GM12878 (cell line): Measurements from ENCODE around the gene SERINC1. TPM values are rescaled to one million over a fixed set of nuclear protein-coding genes. Genes with fewer than 3 reads are reported as not detected.

Experiments used
- ATAC-seq: fragments of 200-7000 bp; cut with Tn5 transposase; 3 replicates; pipeline ENCODE4 v1.9.1; 2020; ENCODE audit warnings: mild to moderate bottlenecking, moderate library complexity
- BruUV-seq: library from RNA; stranded (reverse); fragments of 400-500 nt; replicated peaks from 2 replicates; lab custom pipeline; 2021; lab: Mats Ljungman, UMichigan
- CTCF ChIA-PET: fragments of 300-600 bp; sonication (Branson Sonifier 250); formaldehyde crosslinking; extraction: SDS; loops from one replicate; lab custom pipeline; 2021; ENCODE audit warnings: inconsistent platforms; lab: Yijun Ruan, JAX
- POLR2A ChIA-PET: fragments of 350-600 bp; formaldehyde crosslinking; extraction: SDS; loops from one replicate; lab custom pipeline; 2021; ENCODE audit warnings: inconsistent platforms; lab: Charles Lee
- RAD21 ChIA-PET: fragments of 300-600 bp; sonication (Branson Sonifier 250); formaldehyde crosslinking; loops from one replicate; lab custom pipeline; 2023; ENCODE audit warnings: antibody characterized with exemption; ENCODE audit not compliant: unreplicated experiment; lab: Charles Lee
- SMC1A ChIA-PET: fragments of 300-600 bp; sonication (Branson Sonifier 250); formaldehyde crosslinking; loops from one replicate; lab custom pipeline; 2023; ENCODE audit not compliant: unreplicated experiment, uncharacterized antibody; lab: Charles Lee
- DNase-seq: peaks from one replicate; pipeline ENCODE4 v3.0.0-alpha.2; 2011; ENCODE audit warnings: low read depth, low spot score
- FAIRE-seq: peaks from 3 replicates; lab custom pipeline; 2011; peaks lifted over from hg19 to GRCh38; lab: Jason Lieb, UNC
- H2AFZ ChIP-seq: 2 replicates; pipeline ENCODE4 v1.6.0; 2011; ENCODE audit warnings: low read depth, low read length, control low read depth; ENCODE audit not compliant: control insufficient read depth
- H3K27ac ChIP-seq: 2 replicates; pipeline ENCODE4 v1.5.1; 2011; ENCODE audit warnings: control low read depth; ENCODE audit not compliant: control insufficient read depth, insufficient read depth
- H3K27me3 ChIP-seq, 2 experiments: replicated peaks in 1 of 2; 2 replicates each; pipeline versions ENCODE4 v1.6.0 to v1.6.1; 2011; ENCODE audit warnings: low read length in 1 of 2; ENCODE audit not compliant: control insufficient read depth in 2 of 2, insufficient read depth in 2 of 2
- H3K36me3 ChIP-seq, 2 experiments: 2 replicates each; pipeline ENCODE4 v1.5.1; 2011; ENCODE audit warnings: low read length in 1 of 2; ENCODE audit not compliant: control insufficient read depth in 2 of 2, insufficient read depth in 2 of 2
- H3K4me1 ChIP-seq: 2 replicates; pipeline ENCODE4 v1.6.1; 2011; ENCODE audit warnings: mild to moderate bottlenecking, low read length, moderate library complexity, mixed read lengths; ENCODE audit not compliant: control insufficient read depth, insufficient read depth
- H3K4me2 ChIP-seq: 2 replicates; pipeline ENCODE4 v1.6.0; 2011; ENCODE audit warnings: control low read depth; ENCODE audit not compliant: control insufficient read depth, insufficient read depth
- H3K4me3 ChIP-seq: fragments of 200-600 bp; sonication (generic); 2 replicates; pipeline ENCODE4 v1.5.1; 2016
- H3K79me2 ChIP-seq: 2 replicates; pipeline ENCODE4 v1.6.0; 2011; ENCODE audit warnings: low read length; ENCODE audit not compliant: control insufficient read depth, insufficient read depth
- H3K9ac ChIP-seq: 2 replicates; pipeline ENCODE4 v1.8.0; 2011; ENCODE audit warnings: low read length, control low read depth, mixed read lengths; ENCODE audit not compliant: control insufficient read depth, insufficient read depth
- H3K9me3 ChIP-seq: replicated peaks from 3 replicates; pipeline ENCODE4 v1.5.1; 2011; ENCODE audit warnings: mild to moderate bottlenecking, low read length; ENCODE audit not compliant: control insufficient read depth, insufficient read depth
- H4K20me1 ChIP-seq: 2 replicates; pipeline ENCODE4 v1.6.0; 2011; ENCODE audit not compliant: control insufficient read depth, insufficient read depth
- MAX ChIP-seq: IDR thresholded peaks from 2 replicates; pipeline ENCODE4 v1.6.1; 2012; ENCODE audit warnings: low read depth, low read length, improper control_type of control experiment
- SMARCA5 ChIP-seq: fragments of 450-650 bp; IDR thresholded peaks from 2 replicates; pipeline ENCODE4 v1.6.1; 2017; ENCODE audit warnings: mild to moderate bottlenecking
- ZNF592 ChIP-seq: fragments of 450-650 bp; IDR thresholded peaks from 2 replicates; pipeline ENCODE4 v1.6.1; 2017; ENCODE audit warnings: mild to moderate bottlenecking, moderate library complexity
- WGBS: methylation state at CpG from one replicate; pipeline ENCODE4 v1.1.6; 2016; ENCODE audit warnings: low lambda C conversion rate; ENCODE audit not compliant: insufficient replicate concordance, insufficient coverage; ENCODE audit errors: missing lambda C conversion rate; 5-methylcytosine and 5-hydroxymethylcytosine counted together
- in situ Hi-C: fragments of 300-500 bp; cut with MboI; formaldehyde crosslinking; loops from 9 replicates; pipeline ENCODE4 v1.14.3; 2018; ENCODE audit warnings: mixed read lengths
- intact Hi-C: fragments of 100-400 bp; cut with micrococcal nuclease; formaldehyde crosslinking; loops from one replicate; pipeline ENCODE4 v1.14.2; 2022; ENCODE audit not compliant: unreplicated experiment
- polyA plus RNA-seq, 11 experiments: library from polyadenylated mRNA; depleted of rRNA in 4 of 11; unstranded in 6 of 11; stranded (reverse) in 5 of 11; fragments of >200 nt; fragmentation: Nextera tagmentation in 4 of 11; fragmentation: Illumina TruSeq in 1 of 11; extraction: Ambion mirVana in 4 of 11; extraction: Trizol in 1 of 11; gene quantifications; 1 replicate in 1 of 11; 2 replicates in 10 of 11; pipeline versions ENCODE4 v1.2.1 to v1.2.3, GENCODE V29; 2011 to 2016; ENCODE audit warnings: inconsistent platforms in 2 of 11, missing spikeins in 2 of 11, low read depth in 1 of 11
- total RNA-seq, 4 experiments: library from RNA; depleted of rRNA in 3 of 4; stranded (reverse); fragments of >200 nt in 3 of 4; fragmentation: Illumina TruSeq in 1 of 4; extraction: Trizol in 1 of 4; gene quantifications; 2 replicates each; pipeline versions ENCODE4 v1.2.1 to v1.2.3, GENCODE V29; 2013 to 2021

Gene SERINC1
- total and polyA plus RNA-seq, 10 of the 15 experiments (the other 5 are each of a cell fraction or from before 2014, with no cell fraction given), result 18.5 to 45.7 (median 31.1) TPM

GRCh38 chr6:122428781-122429180, 42.8 kb downstream of the SERINC1 start:
- ChIA-PET SMC1A (interaction anchor here (1.3 kb wide), 1 partner anchor 65 kb away, joined by 3 read pairs; no protein-coding TSS in a partner anchor), RAD21 (no interaction called here), POLR2A (no interaction called here), CTCF (no interaction called here)
- no peak overlapping the region for H3K4me2 ChIP-seq
- TF ChIP-seq SMARCA5, result no peak
- TF ChIP-seq MAX, result no peak
- TF ChIP-seq ZNF592, result no peak
- BruUV-seq, result no TSS peak
- H3K27ac ChIP-seq, result no peak overlapping the region
- peaks cover 0 to 23% of the 10 kb centered on the region in 2 experiments; a peak in 3 of 4 replicates for H3K36me3 ChIP-seq
- H3K9ac ChIP-seq, result no peak overlapping the region
- H4K20me1 ChIP-seq, result no peaks in the 10 kb centered on the region
- DNase-seq (no peak), ATAC-seq (no peak), FAIRE-seq (no peak)
- H3K4me1 ChIP-seq, result no peaks in the 10 kb centered on the region
- H2AFZ ChIP-seq, result no peak overlapping the region
- H3K79me2 ChIP-seq, result no peaks in the 10 kb centered on the region
- intact Hi-C loops, result no loop called here
- WGBS, result 59% methylated on average over 1 of the region's 1 CpG
- H3K27me3 ChIP-seq, result no peaks in the 10 kb centered on the region
- no peak overlapping the region for H3K4me3 ChIP-seq
- in situ Hi-C loops, result no loop called here
- H3K9me3 ChIP-seq, result no peaks in the 10 kb centered on the region
